Endometrial microvascular endothelial cells (primary cell): ENCODE data around the gene LIPA. TPM values are rescaled to one million over a fixed set of nuclear protein-coding genes. Genes with fewer than 3 reads are reported as not detected.
"Not testable (repeated sequence)": the region's sequence is repeated elsewhere in the genome, so short reads cannot be mapped to it uniquely, and the experiment has no call there.

Experiments used
- in situ Hi-C: cut with HindIII; loops from 2 replicates; pipeline ENCODE4 v1.10.0; 2017; ENCODE audit warnings: low sequenced_read_pairs, low pct_unique_long_range_greater_than_20kb; ENCODE audit errors: inconsistent ontology term
- total RNA-seq: library from RNA; depleted of rRNA; stranded (reverse); fragments of >200 nt; gene quantifications from one replicate; pipeline ENCODE4 v1.2.3, GENCODE V29; 2015; ENCODE audit errors: inconsistent ontology term

LIPA gene
- total RNA-seq, 1 donor from 2014 or later: 26.7 TPM

DNA sequence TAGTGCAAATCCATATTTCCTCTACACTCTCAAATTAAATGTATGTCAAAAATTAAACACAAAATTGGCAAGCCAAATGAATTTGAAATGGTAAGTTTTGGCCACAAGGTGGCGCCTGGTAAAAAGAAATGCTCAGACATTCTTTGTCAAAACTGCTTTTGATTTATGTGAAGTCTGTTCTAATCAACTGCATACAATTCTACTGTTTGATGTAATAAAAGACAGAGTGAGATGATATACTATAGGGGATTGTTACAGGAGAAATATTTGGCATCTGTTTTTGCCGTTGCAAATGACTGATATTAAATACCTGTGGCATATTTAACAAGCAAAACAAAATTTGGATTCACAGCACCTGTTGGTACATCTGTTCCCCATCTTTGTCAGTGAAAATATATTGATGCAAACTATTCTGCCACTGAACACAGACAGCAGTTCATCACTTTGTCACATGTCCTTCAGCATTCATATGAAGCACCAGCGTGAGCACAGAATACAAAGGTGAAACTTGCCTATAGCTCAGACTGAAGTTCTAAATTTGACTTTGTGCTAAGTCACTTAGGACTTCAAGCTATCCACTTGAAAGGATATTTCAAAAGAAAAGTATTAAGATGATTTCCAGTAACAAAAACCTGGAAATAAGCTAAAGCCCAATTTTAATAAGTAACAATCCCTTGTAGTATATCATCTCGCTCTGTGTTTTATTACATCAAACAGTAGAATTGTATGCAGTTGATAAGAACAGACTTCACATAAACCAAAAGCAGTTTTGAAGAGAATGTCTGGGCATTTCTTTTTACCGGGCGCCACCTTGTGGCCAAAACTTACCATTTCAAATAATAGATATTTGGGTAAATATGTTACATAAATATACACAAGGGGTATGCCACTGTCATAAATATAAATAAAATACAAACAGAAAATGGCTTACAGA lies 34.3 kb downstream of the LIPA start:
- in situ Hi-C loops: no loop called here

DNA sequence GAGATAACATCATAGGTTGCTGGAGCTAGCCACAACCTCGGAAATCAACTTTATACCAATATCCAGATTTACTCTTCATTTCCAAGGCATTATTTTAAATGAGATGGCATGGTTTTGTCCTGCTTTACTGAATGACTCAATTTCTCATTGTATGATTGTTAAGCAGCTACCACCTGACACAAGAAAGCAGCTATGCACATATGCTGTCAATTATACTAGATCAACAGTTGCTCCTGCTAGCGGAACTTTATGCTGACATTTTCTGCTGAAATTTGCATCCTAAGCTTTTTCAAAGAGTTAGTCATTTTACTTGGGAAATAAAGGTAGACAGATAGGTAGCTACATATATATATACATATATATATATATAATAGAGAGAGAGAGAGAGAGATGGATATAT lies 35.5 kb downstream of the LIPA start:
- in situ Hi-C loops: no loop called here

DNA sequence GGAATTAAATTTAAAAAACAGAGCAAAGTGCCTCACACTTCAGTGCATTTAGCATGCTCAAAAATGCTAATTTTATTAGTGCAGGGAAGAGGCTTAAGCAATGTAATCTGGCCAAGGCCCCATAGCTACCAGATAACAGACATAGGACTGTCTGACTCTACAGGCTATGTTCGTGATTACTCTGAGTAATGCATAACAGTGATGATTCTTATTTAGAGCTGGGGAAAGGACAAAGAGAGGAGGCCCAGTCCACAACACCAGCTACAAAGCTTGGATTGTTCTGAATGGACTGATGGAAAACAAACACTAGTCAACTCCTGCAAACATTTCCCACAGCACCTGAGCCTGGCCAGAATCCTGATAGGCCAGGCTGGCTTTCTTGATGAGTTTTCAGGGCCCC lies 36.1 kb downstream of the LIPA start:
- in situ Hi-C loops: no loop called here

DNA sequence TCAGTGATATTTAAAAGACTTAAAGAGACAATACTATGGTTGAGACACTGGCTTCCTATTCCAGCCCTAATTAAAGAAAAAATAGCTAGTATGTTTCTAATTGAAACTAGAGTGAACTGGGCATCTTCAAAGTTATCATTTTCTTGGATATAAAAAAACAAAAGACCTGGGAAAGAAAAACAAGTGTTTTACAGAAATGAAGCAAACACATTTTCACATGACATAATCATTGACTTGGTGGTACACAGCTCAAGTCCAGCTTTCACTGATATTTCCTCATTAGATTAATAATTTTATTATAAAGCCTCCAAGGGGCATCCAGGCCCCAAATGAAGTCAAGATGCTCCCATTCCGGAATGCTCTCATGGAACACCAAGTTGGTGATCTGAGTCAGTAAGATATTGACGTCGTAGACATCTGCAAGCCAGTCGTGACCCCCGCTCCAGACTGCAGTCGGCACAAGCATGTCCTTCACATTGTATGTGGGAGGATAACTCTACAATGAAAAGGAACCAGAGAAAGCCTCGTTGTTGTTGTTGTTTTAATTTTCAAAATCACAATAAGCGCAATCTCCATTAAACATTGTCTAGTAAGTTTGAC lies 36.9 kb downstream of the LIPA start:
- in situ Hi-C loops: no loop called here

DNA sequence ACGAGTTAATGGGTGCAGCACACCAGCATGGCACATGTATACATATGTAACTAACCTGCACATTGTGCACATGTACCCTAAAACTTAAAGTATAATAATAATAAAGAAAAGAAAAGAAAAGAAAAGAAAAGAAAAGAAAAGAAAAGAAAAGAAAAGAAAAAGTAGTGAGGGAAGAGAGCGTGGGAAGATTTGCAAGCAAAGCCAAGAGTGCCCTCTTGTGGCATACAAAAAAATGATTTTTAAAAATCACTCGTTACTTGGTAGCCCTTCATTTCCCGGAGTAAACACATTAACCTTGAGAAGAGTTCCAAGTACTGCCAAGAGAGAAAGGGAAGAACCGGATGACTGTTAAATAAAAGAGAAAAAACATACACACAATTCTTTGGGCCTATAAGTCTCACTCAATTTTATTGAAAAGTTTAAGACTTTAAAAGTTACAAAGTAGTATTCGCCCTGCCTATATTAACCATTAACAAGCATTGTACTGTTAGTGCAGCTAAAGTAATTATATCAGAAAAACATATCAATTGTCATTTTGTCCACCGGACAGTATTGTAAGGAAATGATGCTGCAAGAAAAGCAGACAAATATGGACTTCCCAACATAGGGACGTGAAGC lies 38.3 kb downstream of the LIPA start:
- in situ Hi-C loops: no loop called here

DNA sequence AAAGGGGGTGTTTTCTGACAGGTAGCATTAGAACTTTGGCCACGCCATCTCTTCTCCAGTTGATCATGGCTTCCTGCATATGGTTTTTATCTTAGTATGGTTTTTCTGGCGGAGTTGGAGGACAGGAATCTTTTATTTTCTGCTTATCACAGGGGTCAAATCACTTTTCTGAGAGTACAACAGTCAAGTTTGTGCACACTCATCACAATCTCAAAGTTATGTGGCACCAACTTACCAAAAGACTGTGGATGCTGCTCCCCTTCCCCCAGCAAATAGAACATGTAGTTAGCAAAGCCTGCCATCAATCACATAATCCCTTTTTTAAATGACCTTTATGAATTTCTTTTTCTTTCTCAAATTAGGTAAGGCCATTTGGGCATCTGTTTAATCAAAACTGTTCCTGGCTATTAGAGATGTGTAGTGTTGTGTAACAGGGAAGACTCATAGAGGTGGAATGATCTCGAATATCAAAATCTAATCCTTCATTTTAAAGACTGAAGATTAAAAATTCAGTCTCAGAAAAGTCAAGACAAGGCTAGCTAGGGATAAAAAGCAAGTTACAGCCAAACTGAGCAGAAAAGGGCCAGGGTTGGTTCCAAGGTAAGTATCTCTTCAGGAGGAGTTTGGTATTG lies 40.7 kb downstream of the LIPA start:
- in situ Hi-C loops: no loop called here

DNA sequence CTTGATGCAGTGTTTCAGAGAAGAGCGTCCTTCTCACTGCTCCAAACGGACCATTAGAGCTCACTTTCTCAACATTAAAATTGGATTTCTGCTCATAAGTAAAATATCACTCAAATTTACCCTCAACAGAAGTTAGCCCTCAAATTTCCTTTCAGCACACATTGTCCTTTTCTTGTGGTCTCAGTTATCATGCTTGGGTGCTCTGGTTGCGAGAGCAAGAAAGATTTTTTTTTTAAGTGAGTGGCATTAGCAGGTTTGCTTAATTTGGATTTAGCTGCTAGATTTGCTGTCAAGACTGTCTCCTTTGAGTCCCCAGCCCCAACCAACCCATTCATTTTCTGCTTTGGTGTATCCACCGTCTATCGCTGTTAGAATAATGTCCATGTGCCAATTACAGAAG lies 41.9 kb downstream of the LIPA start:
- in situ Hi-C loops: no loop called here

DNA sequence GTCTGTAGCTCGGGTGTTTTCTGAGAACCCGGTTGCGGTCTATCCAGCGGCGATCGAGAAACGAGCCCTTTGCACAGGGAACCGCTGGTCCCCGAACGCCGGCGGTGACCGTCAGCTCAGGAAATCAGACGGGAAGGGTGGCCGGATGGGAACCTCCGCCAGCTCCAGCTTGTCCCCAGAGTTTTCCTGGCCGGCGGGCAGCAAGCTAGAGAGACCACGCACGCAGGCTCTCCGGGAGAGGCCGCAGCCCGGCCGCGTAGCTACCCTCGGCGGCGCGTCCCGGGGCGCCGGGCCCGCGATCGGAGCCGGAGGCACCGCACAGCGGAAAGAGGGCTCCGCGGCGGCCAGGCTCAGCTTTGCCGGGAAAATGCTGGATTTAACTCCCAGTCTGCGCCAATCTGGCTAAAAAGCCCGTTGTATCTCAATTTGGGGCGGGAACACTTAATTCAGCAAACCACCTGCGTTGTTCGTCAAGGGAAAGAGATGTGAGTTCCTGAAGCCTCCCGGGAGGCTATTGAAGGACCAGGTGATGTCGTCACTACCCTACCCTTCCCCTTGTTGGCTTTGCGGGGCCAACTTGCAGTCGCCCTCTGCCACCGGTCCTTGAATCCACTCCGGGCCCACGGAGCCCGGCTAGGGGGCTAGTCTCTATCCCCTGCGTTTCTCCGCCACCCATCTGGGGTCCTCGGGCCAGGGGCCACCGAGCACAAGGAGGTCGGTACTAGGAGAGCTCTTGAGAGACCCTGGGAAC lies 43.6 kb downstream of the LIPA start:
- in situ Hi-C loops: no loop called here

DNA sequence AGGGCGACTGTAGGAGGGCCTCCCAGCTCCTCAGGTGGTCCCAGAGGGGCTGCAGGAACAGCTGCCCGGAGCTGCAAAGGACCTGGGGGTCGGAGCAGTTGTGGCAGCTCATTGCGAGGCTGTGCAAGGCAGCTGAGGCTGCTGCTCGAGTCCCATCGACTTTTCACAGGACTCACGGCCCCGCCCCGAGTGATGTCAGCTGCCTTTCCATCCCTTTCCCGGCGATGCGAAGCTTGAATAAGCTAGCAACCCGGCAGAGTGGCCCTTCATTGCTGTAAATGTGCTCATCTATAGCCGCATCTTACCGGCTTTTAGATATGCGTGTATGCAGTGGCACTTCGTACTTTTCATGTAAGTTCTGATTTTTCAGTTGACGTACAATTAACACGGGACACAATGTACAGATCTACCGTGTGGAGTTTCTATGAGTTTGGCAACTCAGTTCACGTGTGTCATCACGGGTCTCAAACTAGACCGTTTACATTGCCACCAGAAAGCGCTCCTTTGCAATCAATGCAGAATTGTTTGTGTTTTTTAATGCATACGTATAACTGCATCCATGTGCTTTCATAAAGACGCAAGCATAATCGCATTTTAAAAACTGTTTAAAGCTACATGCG lies 44.3 kb downstream of the LIPA start, which contains the start of gene CH25H:
TSS of gene CH25H (minus strand) at position 137 of the 620 bp plus-strand sequence. CDS start at position 112, 25 bp downstream.
- in situ Hi-C loops: no loop called here

DNA sequence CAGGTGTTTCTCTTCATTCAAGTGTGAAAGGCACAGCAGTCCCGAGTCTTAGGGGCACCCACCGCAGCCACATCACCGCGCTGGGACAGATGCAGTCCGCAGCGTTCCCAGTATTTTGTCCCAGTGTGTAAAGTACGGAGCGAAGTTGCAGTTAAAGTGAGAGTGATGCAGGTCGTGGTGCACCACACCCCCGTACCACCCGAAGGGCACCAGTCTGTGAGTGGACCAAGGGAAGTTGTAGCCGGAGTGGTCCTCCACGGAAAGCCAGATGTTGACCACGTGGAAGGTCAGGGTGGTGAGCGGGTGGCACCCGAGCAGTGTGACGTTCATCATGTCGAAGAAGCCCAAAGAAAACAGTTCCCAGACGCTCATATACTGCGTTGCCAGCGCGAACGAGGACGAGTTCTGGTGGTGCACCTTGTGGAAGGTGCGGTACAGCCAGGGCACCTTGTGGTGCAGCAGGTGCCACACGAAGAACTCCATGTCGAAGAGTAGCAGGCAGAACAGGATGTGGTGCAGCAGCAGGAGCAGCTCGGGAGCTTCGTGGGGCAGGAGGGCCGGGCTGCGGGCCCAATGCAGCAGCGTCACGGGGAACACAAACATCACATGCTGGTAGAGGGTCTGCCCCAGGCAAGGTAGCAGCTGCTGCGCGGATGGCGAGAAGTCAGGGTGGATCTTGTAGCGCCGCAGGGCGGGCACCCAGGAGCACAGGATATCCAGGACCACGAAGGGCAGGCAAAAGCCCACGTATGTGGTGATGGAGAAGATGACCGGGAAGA lies 45.0 kb downstream of the LIPA start:
- in situ Hi-C loops: no loop called here

DNA sequence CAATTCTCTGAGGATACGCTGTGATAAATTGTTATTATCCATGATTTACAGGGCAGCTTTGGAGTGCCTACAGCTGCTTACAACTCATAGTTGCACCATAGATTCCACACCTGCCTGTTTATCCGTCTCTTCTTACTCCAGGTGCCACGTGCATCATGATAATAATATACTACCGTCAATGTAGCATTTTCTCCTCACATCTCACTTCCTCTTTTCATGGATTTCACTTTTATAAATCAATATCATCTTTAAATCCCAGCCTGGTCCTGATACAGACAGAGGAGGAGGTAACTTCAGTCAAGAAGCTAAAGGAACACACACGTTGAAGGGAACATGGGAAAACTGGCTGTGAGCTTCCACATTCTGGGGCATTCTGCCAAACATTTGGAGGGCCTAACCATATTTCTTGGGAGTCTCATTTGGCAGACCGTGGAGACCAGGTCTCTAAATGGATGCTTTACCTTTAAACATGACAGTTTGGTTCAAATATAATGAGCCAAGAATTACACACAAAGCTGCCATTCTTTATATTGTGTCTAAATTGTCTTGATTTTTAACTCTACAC lies 46.9 kb downstream of the LIPA start:
- in situ Hi-C loops: no loop called here

DNA sequence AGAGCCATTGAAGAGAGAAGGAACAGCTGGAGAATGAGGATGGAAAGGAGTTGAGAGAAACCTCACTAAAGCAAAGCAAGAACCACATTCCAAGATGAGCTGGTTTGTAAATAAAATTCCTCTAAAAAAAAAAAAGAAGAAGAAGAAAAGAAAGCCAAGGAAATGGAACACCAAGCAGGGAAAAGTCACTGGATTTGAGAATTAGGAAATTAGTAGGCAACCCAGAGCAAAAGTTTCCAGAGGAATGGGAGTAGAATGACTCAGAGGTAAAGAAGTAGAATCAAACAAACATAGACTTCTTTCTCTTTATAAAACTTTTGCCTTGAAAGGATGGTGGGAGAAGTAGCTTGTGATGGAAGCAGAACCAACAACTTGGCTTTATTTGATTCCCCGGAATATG lies 48.3 kb downstream of the LIPA start:
- in situ Hi-C loops: no loop called here

DNA sequence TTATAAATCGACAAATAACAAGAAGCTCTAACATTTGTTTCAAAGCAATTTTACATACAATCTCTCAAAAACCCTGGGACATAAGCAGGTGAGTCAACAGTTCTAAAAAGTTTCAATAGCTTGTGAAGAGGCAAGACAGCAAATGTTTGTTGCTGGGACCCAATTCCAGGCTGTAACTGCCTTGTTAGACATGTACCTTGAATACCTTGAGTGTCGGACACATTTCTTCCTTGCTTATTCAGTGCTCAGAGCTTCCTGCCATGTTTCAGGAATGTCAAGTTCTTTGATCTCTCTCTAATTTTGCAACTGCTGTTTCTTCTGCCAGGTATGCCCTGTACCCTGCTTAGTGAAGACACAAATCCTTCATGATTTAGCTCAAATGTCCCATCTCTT lies 49.5 kb downstream of the LIPA start:
- in situ Hi-C loops: no loop called here

DNA sequence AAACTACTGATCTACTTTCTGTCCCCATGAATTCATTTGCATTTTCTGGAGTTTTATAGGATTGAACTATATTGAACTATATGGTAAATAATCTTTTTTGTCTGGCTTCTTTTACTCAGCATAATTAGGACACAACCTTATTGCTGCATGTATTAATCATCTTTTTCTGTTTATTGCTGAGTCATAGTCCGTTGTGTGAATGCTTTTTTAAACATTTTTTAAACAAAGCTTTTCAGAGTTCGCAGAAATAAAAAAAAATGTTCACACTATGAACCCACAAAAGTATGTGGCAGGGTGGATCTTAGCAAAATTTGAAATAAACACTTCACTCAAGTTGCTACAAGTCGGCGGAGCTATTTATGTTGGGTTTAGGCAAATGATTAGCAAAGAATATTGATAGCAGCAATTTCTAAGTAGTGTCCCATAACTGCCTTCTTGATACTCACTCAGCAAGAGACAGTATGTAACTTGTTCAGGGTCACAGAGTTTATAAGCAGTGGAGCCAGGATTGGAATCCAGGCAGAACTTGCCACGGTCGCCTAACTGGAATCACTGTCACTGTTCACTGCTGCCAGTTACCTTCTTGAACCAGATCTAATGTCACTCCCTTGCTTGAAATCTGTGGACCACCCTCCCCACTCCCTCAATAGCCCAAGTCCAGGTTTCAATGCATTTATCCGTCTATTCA lies 50.1 kb downstream of the LIPA start:
- in situ Hi-C loops: no loop called here

DNA sequence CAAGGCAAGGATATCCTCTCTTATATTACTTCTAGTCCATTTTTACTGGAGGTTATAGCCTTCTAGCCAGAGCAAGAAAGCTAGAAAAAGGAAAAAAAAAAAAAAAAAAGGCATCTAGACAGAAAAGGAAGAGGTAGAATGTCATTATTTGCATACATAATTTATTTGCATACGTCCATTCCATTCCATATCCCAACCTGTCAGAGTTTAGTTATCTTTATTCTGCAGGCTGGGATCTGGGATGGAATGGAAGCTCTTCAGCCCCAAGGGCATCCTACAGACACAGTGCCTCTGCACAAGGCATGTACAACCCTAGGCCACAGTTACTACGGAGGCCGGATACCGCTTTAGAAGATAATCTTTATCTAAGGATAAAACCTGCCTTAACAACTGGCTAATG lies 54.1 kb downstream of the LIPA start:
- in situ Hi-C loops: no loop called here

DNA sequence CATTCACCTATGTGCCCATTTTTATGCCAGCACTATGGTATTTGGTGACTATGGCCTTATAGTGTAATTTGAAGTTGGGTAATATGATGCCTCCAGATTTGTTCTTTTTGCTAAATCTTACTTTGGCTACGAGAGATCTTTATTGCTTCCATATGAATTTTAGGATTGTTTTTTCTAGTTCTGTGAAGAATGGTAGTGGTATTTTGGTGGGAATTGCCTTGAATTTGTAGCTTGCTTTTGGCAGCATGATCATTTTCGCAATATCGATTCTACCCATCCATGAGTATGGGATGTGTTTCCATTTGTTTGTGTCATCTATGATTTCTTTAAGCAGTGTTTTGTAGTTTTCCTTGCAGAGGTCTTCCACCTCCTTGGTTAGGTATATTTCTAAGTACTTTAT lies 60.3 kb downstream of the LIPA start:
- in situ Hi-C loops: not testable (repeated sequence)

DNA sequence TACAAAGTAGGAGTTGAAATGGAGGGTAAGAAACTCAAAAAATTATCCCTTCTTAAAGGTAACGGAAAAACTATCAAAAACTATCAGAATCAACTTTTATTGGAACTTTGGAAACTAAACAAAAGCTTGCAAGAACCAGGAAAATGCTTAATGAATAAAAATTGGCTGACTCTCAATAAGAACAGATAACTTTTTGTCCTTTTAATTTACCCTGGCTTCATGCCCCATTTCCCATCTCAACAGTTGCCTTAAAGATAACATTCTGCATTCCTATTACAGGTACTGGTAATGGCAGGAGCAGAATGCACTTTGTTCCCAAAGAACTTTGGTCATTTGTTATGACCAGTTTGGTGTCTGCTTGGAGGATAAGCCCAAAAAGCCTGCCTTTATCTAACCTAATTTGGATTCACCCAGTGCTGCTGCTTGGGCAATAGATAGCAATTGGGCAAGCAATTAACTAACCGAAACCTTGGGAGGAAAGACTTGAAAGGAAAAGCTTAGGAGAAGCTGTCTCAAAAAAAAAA lies 62.3 kb downstream of the LIPA start:
- in situ Hi-C loops: no loop called here
